Pancreas (tissue), 10 donors: ENCODE results near the gene GPRIN2. TPM values are rescaled to one million over a fixed set of nuclear protein-coding genes. Genes with fewer than 3 reads are reported as not detected.

ENCODE experiments used
- ATAC-seq, 4 donors: fragments of 200-7000 bp; cut with Tn5 transposase; one replicate each; pipeline versions ENCODE4 v1.8.0 to v1.9.1; 2020; ENCODE audit warnings: mild to moderate bottlenecking in 4 of 4, moderate library complexity in 4 of 4
- DNase-seq, 6 donors: peaks; one replicate each; pipeline ENCODE4 v3.0.0-alpha.2; 2020
- FAIRE-seq: peaks from 2 replicates; lab custom pipeline; 2012; peaks lifted over from hg19 to GRCh38; lab: Jason Lieb, UNC
- H3K27ac ChIP-seq, 4 donors: fragments of 200-600 bp; sonication (generic); 1 replicate in 3 of 4; 2 replicates in 1 of 4; pipeline versions ENCODE4 v1.5.0 to v1.8.0; 2020
- H3K27me3 ChIP-seq, 4 donors: fragments of 200-600 bp; one replicate each; pipeline ENCODE4 v1.8.0; 2021
- H3K36me3 ChIP-seq, 3 donors: fragments of 200-600 bp; sonication (generic) in 1 of 3; one replicate each; pipeline versions ENCODE4 v1.5.0 to v1.8.0; 2020 to 2021
- H3K4me1 ChIP-seq, 3 donors: fragments of 200-600 bp; one replicate each; pipeline ENCODE4 v1.8.0; 2021
- H3K4me3 ChIP-seq, 4 donors: fragments of 200-600 bp; sonication (generic) in 2 of 4; one replicate each; pipeline versions ENCODE4 v1.5.0 to v1.8.0; 2020 to 2021
- H3K9me3 ChIP-seq, 4 donors: fragments of 200-600 bp; one replicate each; pipeline ENCODE4 v1.8.0; 2021
- CTCF ChIP-seq, 4 donors: fragments of 200-600 bp; sonication (generic) in 3 of 4; IDR thresholded peaks; one replicate each; pipeline versions ENCODE4 v1.5.0 to v1.8.0; 2021; ENCODE audit warnings: antibody characterized with exemption in 4 of 4
- WGBS, 2 donors: extraction: QIAGEN DNeasy Blood & Tissue Kit; methylation state at CpG; one replicate each; pipeline ENCODE4 v1.1.7; 2013; 5-methylcytosine and 5-hydroxymethylcytosine counted together
- intact Hi-C, 3 donors: fragments of 100-400 bp; cut with DNase I; formaldehyde crosslinking; loops; one replicate each; pipeline versions ENCODE4 v1.11.1 to v1.14.2; 2022
- polyA plus RNA-seq, 2 donors: library from polyadenylated mRNA; stranded (reverse); fragments of 200-250 nt; gene quantifications; one replicate each; pipeline ENCODE4 v1.2.3, GENCODE V29; 2013
- total RNA-seq, 6 donors: library from RNA; stranded (reverse); fragmentation: NEBNext Ultra II Directional in 4 of 6; extraction: Animal tissue kit (Norgen Biotek cat#: 25700) in 4 of 6; gene quantifications; one replicate each; pipeline versions ENCODE4 v1.2.1 to v1.2.4, GENCODE V29; 2021 to 2023
- donor health status: healthy with polysubstance abuse.
- donor health status: DM: no; HTN: no; CAD: no; lungs with moderate emphysema.
- donor health status: DM: no; HTN: no; CAD: no.
- donor health status: control.
- donor health status: control.
- donor health status: Bipolar disorder and iron deficiency.
- donor health status: DM: yes; HTN: yes; CAD: no.
- donor health status: DM: no; HTN: no; CAD: no.
- donor health status: DM: no; HTN: no; CAD: no.
- donor health status: DM: yes; HTN: yes; CAD: no.

GPRIN2 gene
- total and polyA plus RNA-seq, 8 donors = 3.7 to 14.0 (median 5.2) TPM

- Histone ChIP-seq H3K27me3 (no peaks in the 10 kb centered on the region), H3K9me3 (no peaks in the 10 kb centered on the region), H3K27ac (peak overlapping the region in 2 of 4 donors; percentile 48 to 63), H3K4me3 (no peak overlapping the region), H3K36me3 (no peaks in the 10 kb centered on the region), H3K4me1 (no peaks in the 10 kb centered on the region)
- WGBS, 2 donors = 55 to 58% methylated on average over 12 of the region's 12 CpGs
- ATAC-seq = peak; percentile 58 to 82 (median 74)
- peak in 3 of 6 donors; percentile 46 to 80 (median 77) for DNase-seq
- FAIRE-seq = no peak
- intact Hi-C loops = no loop called here
- TF ChIP-seq CTCF (IDR thresholded peaks at IDR 0.05) = no peak
Observed at GRCh38 chr10:46523119-46523961, 33.1 kb downstream of the GPRIN2 start.

GRCh38 chr10:46522295-46523118, 34.0 kb downstream of the GPRIN2 start:
- no peak for TF ChIP-seq CTCF (IDR thresholded peaks at IDR 0.05)
- Histone ChIP-seq H3K27me3 (no peaks in the 10 kb centered on the region), H3K9me3 (no peaks in the 10 kb centered on the region), H3K4me3 (no peak overlapping the region), H3K27ac (no peak overlapping the region), H3K36me3 (no peaks in the 10 kb centered on the region), H3K4me1 (no peaks in the 10 kb centered on the region)
- no peak for ATAC-seq
- peak in 1 of 6 donors; percentile 18 for DNase-seq
- FAIRE-seq = no peak
- intact Hi-C loops = no loop called here
- 80 to 85% methylated on average over 10 of the region's 10 CpGs for WGBS, 2 donors

GRCh38 chr10:46520941-46521340, 35.5 kb downstream of the GPRIN2 start:
- Histone ChIP-seq H3K4me3 (no peak overlapping the region), H3K27ac (no peak overlapping the region), H3K36me3 (no peaks in the 10 kb centered on the region), H3K4me1 (no peaks in the 10 kb centered on the region), H3K9me3 (no peaks in the 10 kb centered on the region), H3K27me3 (no peaks in the 10 kb centered on the region)
- ATAC-seq (no peak), FAIRE-seq (no peak), DNase-seq (peak in 2 of 6 donors; percentile 60 to 69)
- intact Hi-C loops = no loop called here
- no peak for TF ChIP-seq CTCF (IDR thresholded peaks at IDR 0.05)
- 72 to 80% methylated on average over 5 of the region's 5 CpGs for WGBS, 2 donors

- DNase-seq (peak in 3 of 6 donors; percentile 17 to 57 (median 51)), ATAC-seq (no peak), FAIRE-seq (no peak)
- WGBS, 2 donors = 85 to 94% methylated on average over 5 of the region's 5 CpGs
- no peak for TF ChIP-seq CTCF (IDR thresholded peaks at IDR 0.05)
- Histone ChIP-seq H3K27me3 (no peaks in the 10 kb centered on the region), H3K4me1 (no peaks in the 10 kb centered on the region), H3K9me3 (no peaks in the 10 kb centered on the region), H3K36me3 (no peaks in the 10 kb centered on the region), H3K27ac (no peak overlapping the region), H3K4me3 (no peak overlapping the region)
- intact Hi-C loops = no loop called here
Observed at GRCh38 chr10:46520381-46520780, 36.1 kb downstream of the GPRIN2 start.
